Neuron (in vitro differentiated cells): ENCODE data around the gene KRTAP10-12.

ENCODE experiments used
- H2AFZ ChIP-seq: one replicate; pipeline ENCODE4 v1.6.1; 2013; ENCODE audit warnings: low read depth, mild to moderate bottlenecking, inconsistent platforms, low read length, moderate library complexity
- H3K27me3 ChIP-seq: one replicate; pipeline ENCODE4 v1.6.1; 2013; ENCODE audit warnings: low read length; ENCODE audit not compliant: insufficient read depth
- H3K36me3 ChIP-seq: one replicate; pipeline ENCODE4 v1.6.1; 2013; ENCODE audit warnings: low read length; ENCODE audit not compliant: insufficient read depth
- H3K4me1 ChIP-seq: one replicate; pipeline ENCODE4 v1.6.1; 2013; ENCODE audit warnings: low read length; ENCODE audit not compliant: insufficient read depth
- H3K4me3 ChIP-seq: 2 replicates; pipeline ENCODE4 v1.5.1; 2013; ENCODE audit warnings: mild to moderate bottlenecking, low read length, moderate library complexity
- H3K9me3 ChIP-seq: one replicate; pipeline ENCODE4 v1.6.1; 2013; ENCODE audit warnings: low read length

Gene KRTAP10-12

GRCh38 chr21:44695184-44695583, 1.8 kb upstream of the KRTAP10-12 start:
- no peaks in the 10 kb centered on the region for H3K36me3 ChIP-seq
- no peak overlapping the region for H2AFZ ChIP-seq
- peaks cover 11% of the 10 kb centered on the region for H3K4me1 ChIP-seq
- no peak overlapping the region for H3K4me3 ChIP-seq
- H3K9me3 ChIP-seq: no peaks in the 10 kb centered on the region
- H3K27me3 ChIP-seq: peaks cover 20% of the 10 kb centered on the region

GRCh38 chr21:44695641-44696040, 1.3 kb upstream of the KRTAP10-12 start:
- Histone ChIP-seq H3K9me3 (no peaks in the 10 kb centered on the region), H3K27me3 (peaks cover 24% of the 10 kb centered on the region), H2AFZ (no peak overlapping the region)

GRCh38 chr21:44696572-44696971, 400 bp upstream of the KRTAP10-12 start:
- Histone ChIP-seq H3K9me3 (no peaks in the 10 kb centered on the region), H3K27me3 (peaks cover 30% of the 10 kb centered on the region), H3K36me3 (no peaks in the 10 kb centered on the region), H3K4me1 (peaks cover 14% of the 10 kb centered on the region), H3K4me3 (no peak overlapping the region), H2AFZ (no peak overlapping the region)

More at GRCh38 chr21:44695641-44696040, 1.3 kb upstream of the KRTAP10-12 start:
- Histone ChIP-seq H3K4me3 (no peak overlapping the region), H3K4me1 (peaks cover 14% of the 10 kb centered on the region), H3K36me3 (no peaks in the 10 kb centered on the region)

GRCh38 chr21:44697811-44698734, 1.1 kb downstream of the KRTAP10-12 start:
- Histone ChIP-seq H3K4me1 (peaks cover 14% of the 10 kb centered on the region), H2AFZ (no peak overlapping the region), H3K27me3 (peaks cover 44% of the 10 kb centered on the region), H3K9me3 (no peaks in the 10 kb centered on the region), H3K4me3 (no peak overlapping the region), H3K36me3 (no peaks in the 10 kb centered on the region)

- no peak overlapping the region for H3K4me3 ChIP-seq
- H3K9me3 ChIP-seq: no peaks in the 10 kb centered on the region
- H3K27me3 ChIP-seq: peaks cover 58% of the 10 kb centered on the region
- H3K36me3 ChIP-seq: no peaks in the 10 kb centered on the region
- H3K4me1 ChIP-seq: peaks cover 14% of the 10 kb centered on the region
- no peak overlapping the region for H2AFZ ChIP-seq
Observed at GRCh38 chr21:44699502-44700001, 2.6 kb downstream of the KRTAP10-12 start.

GRCh38 chr21:44700101-44701022, 3.4 kb downstream of the KRTAP10-12 start:
- Histone ChIP-seq H3K27me3 (peaks cover 62% of the 10 kb centered on the region), H3K4me1 (peaks cover 14% of the 10 kb centered on the region), H3K9me3 (no peaks in the 10 kb centered on the region), H3K4me3 (no peak overlapping the region), H2AFZ (no peak overlapping the region), H3K36me3 (no peaks in the 10 kb centered on the region)

- H3K4me3 ChIP-seq: no peak overlapping the region
- H3K36me3 ChIP-seq: no peaks in the 10 kb centered on the region
- peaks cover 14% of the 10 kb centered on the region for H3K4me1 ChIP-seq
- peaks cover 63% of the 10 kb centered on the region for H3K27me3 ChIP-seq
- H2AFZ ChIP-seq: no peak overlapping the region
- H3K9me3 ChIP-seq: no peaks in the 10 kb centered on the region
Observed at GRCh38 chr21:44701023-44701400, 4.0 kb downstream of the KRTAP10-12 start.

- Histone ChIP-seq H3K27me3 (peaks cover 67% of the 10 kb centered on the region), H3K9me3 (peaks cover 3% of the 10 kb centered on the region), H3K36me3 (no peaks in the 10 kb centered on the region), H2AFZ (no peak overlapping the region), H3K4me1 (peaks cover 14% of the 10 kb centered on the region), H3K4me3 (no peak overlapping the region)
Observed at GRCh38 chr21:44701541-44701940, 4.6 kb downstream of the KRTAP10-12 start.

GRCh38 chr21:44702111-44702972, 5.4 kb downstream of the KRTAP10-12 start:
- Histone ChIP-seq H3K27me3 (peaks cover 74% of the 10 kb centered on the region), H3K4me1 (peaks cover 14% of the 10 kb centered on the region), H3K9me3 (peaks cover 3% of the 10 kb centered on the region)

GRCh38 chr21:44702973-44703730, 6.2 kb downstream of the KRTAP10-12 start:
- Histone ChIP-seq H2AFZ (no peak overlapping the region), H3K36me3 (no peaks in the 10 kb centered on the region), H3K4me3 (no peak overlapping the region), H3K9me3 (peaks cover 3% of the 10 kb centered on the region), H3K4me1 (peaks cover 10% of the 10 kb centered on the region), H3K27me3 (peaks cover 78% of the 10 kb centered on the region)

More at GRCh38 chr21:44702111-44702972, 5.4 kb downstream of the KRTAP10-12 start:
- H2AFZ ChIP-seq: no peak overlapping the region
- H3K36me3 ChIP-seq: no peaks in the 10 kb centered on the region
- no peak overlapping the region for H3K4me3 ChIP-seq

GRCh38 chr21:44703731-44704635, 7.0 kb downstream of the KRTAP10-12 start:
- H3K36me3 ChIP-seq: no peaks in the 10 kb centered on the region
- peaks cover 12% of the 10 kb centered on the region for H3K4me1 ChIP-seq
- no peak overlapping the region for H3K4me3 ChIP-seq
- H3K27me3 ChIP-seq: peaks cover 81% of the 10 kb centered on the region
- no peak overlapping the region for H2AFZ ChIP-seq
- peaks cover 3% of the 10 kb centered on the region for H3K9me3 ChIP-seq
